Large intestine (tissue), 3 donors: Measurements from ENCODE around the gene MFSD6. TPM values are rescaled to one million over a fixed set of nuclear protein-coding genes. Genes with fewer than 3 reads are reported as not detected.

Experiments
- DNase-seq, 2 donors: peaks; one replicate each; pipeline versions ENCODE4 v3.0.0 to v3.0.0-alpha.2; 2013
- H3K27ac ChIP-seq: one replicate; pipeline ENCODE4 v1.5.1; 2013; ENCODE audit warnings: low read length
- H3K27me3 ChIP-seq: 2 replicates; pipeline ENCODE4 v1.6.1; 2013; ENCODE audit warnings: low read length; ENCODE audit not compliant: control insufficient read depth, insufficient read depth
- H3K36me3 ChIP-seq: 2 replicates; pipeline ENCODE4 v1.6.1; 2013; ENCODE audit warnings: low read length; ENCODE audit not compliant: control insufficient read depth, insufficient read depth
- H3K4me1 ChIP-seq: one replicate; pipeline ENCODE4 v1.6.1; 2013; ENCODE audit warnings: low read length; ENCODE audit not compliant: control insufficient read depth, insufficient read depth
- H3K4me3 ChIP-seq: one replicate; pipeline ENCODE4 v1.5.1; 2013; ENCODE audit warnings: low read length
- H3K9me3 ChIP-seq: one replicate; pipeline ENCODE4 v1.6.1; 2013; ENCODE audit warnings: mild to moderate bottlenecking, low read depth, low read length, moderate library complexity; ENCODE audit not compliant: control insufficient read depth
- WGBS: methylation state at CpG from one replicate; pipeline ENCODE4 v1.1.5; 2013; ENCODE audit warnings: low lambda C conversion rate; ENCODE audit not compliant: insufficient coverage; 5-methylcytosine and 5-hydroxymethylcytosine counted together
- polyA plus RNA-seq: library from polyadenylated mRNA; unstranded; fragments of 120-200 nt; gene quantifications from one replicate; pipeline ENCODE4 v1.2.1, GENCODE V29; 2013

Gene MFSD6
- polyA plus RNA-seq, 1 donor = 21.8 TPM

GRCh38 chr2:190527918-190528317 is 119.8 kb downstream of the MFSD6 start:
- H3K36me3 ChIP-seq = no peaks in the 10 kb centered on the region
- no peak overlapping the region for H3K4me3 ChIP-seq
- no peak overlapping the region for H3K27ac ChIP-seq
- H3K27me3 ChIP-seq = no peaks in the 10 kb centered on the region
- DNase-seq = no peak
- H3K9me3 ChIP-seq = no peaks in the 10 kb centered on the region
- H3K4me1 ChIP-seq = peaks cover 30% of the 10 kb centered on the region

DNA sequence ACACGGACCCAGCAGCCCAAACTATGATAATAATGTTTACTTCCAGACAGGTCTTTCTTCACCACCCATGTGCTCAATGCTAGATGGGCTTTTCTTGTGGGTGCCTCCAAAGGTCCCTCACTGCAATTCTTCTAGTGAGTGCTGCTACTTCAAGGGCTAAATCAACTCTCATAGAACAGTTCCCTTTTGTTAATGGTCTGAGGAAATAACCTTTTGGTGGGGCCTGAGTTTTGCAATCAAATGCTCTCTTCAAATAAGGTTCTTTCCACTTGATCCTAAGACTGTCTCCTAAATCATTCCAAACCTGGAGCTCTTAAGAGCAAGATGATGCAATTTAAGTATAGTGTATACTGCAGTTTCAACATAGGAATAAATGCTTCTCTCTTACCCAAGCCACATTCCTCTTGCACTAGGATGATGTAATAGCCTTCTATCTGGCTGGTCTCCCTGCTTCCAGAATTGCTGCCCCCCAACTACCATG is 120.4 kb downstream of the MFSD6 start:
- no peak overlapping the region for H3K27ac ChIP-seq
- WGBS = 20% methylated on average over 1 of the region's 1 CpG

GRCh38 chr2:190529486-190530247 is 121.5 kb downstream of the MFSD6 start:
- H3K4me1 ChIP-seq = peaks cover 35% of the 10 kb centered on the region
- no peaks in the 10 kb centered on the region for H3K36me3 ChIP-seq
- H3K27me3 ChIP-seq = no peaks in the 10 kb centered on the region
- H3K27ac ChIP-seq = peak overlapping the region; percentile 42
- peak in 1 of 2 donors; percentile 14 for DNase-seq
- H3K9me3 ChIP-seq = no peaks in the 10 kb centered on the region
- H3K4me3 ChIP-seq = no peak overlapping the region
- WGBS = no CpG with 5 or more reads among the region's 3 CpGs

More for the DNA sequence above, 120.4 kb downstream of the MFSD6 start:
- Histone ChIP-seq H3K9me3 (no peaks in the 10 kb centered on the region), H3K4me1 (peaks cover 32% of the 10 kb centered on the region), H3K27me3 (no peaks in the 10 kb centered on the region), H3K4me3 (no peak overlapping the region), H3K36me3 (no peaks in the 10 kb centered on the region)
- peak; percentile 27 to 29 for DNase-seq

GRCh38 chr2:190530248-190530900 is 122.2 kb downstream of the MFSD6 start:
- Histone ChIP-seq H3K4me1 (peaks cover 35% of the 10 kb centered on the region), H3K9me3 (no peaks in the 10 kb centered on the region), H3K4me3 (no peak overlapping the region), H3K27me3 (no peaks in the 10 kb centered on the region), H3K27ac (peak overlapping the region; percentile 42), H3K36me3 (no peaks in the 10 kb centered on the region)
- WGBS = 8% methylated on average over 2 of the region's 6 CpGs
- DNase-seq = peak; percentile 50 to 70

- peaks cover 31% of the 10 kb centered on the region for H3K4me1 ChIP-seq
- H3K27ac ChIP-seq = no peak overlapping the region
- DNase-seq = no peak
Measured at GRCh38 chr2:190532581-190532980, 124.4 kb downstream of the MFSD6 start.

DNA sequence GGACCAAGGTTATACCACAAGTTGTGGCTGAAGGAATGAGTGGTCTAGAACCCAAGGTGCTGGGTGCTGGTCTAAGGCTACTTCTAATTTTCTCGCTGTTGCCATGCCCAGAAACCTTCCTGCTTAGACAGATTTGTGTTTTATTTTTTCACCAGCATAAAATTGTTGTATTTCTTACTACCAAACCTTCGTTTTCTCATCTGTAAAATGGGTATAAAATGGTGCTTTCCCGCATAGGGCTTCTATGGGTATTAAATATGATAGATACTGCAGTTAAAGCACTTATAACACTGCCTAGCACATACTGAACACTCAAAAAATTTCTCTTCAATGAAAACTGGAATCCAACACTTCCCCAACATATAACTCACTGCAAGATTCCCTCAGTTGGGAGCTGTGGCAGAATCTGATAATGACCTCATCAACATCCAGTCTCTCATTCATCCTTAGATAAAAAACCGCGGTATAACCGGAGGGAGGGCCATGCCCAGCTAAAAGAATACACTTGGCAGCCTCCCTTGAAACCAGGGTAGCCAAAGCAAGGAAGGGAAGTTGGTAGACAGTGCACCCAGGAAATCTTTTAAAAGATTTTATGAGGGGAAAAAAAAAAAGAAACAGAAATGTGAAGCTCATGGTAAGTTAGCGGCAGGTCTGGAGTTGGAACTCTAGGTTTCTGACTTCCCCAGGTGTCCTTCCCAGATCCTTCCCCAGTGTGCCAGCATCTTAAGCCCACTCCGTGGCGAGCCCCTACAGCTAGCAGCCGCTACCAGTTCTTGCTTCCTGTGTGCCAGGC is 125.2 kb downstream of the MFSD6 start:
- 67% methylated on average over 1 of the region's 10 CpGs for WGBS
- H3K27me3 ChIP-seq = no peaks in the 10 kb centered on the region
- H3K36me3 ChIP-seq = no peaks in the 10 kb centered on the region
- H3K27ac ChIP-seq = peak overlapping the region; percentile 84
- peaks cover 28% of the 10 kb centered on the region for H3K4me1 ChIP-seq
- H3K4me3 ChIP-seq = peak overlapping the region; percentile 73
- DNase-seq = no peak
- no peaks in the 10 kb centered on the region for H3K9me3 ChIP-seq

More at GRCh38 chr2:190532581-190532980, 124.4 kb downstream of the MFSD6 start:
- no CpG with 5 or more reads among the region's 4 CpGs for whole genome bisulfite sequencing
- no peaks in the 10 kb centered on the region for H3K36me3 ChIP-seq
- H3K4me3 ChIP-seq = no peak overlapping the region
- H3K27me3 ChIP-seq = no peaks in the 10 kb centered on the region
- no peaks in the 10 kb centered on the region for H3K9me3 ChIP-seq

DNA sequence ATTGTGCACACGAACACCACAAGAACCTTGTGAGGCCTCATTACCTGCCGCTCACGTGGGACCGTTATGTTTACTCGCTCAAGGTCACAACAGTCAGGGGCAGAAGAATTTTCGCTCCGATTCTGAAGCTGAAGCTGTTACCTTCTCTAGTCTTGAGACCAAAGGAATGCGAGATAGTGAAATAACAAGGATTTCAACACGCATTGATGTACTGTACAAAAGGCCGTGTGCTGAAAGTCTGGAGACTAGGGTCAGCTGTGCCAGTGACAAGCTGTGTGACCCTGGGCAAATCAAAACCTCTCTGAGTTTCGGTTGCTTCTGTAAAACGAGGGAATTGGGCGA is 125.8 kb downstream of the MFSD6 start:
- no CpG with 5 or more reads among the region's 13 CpGs for WGBS
- DNase-seq = peak; percentile 53 to 78

GRCh38 chr2:190534310-190535120 is 126.4 kb downstream of the MFSD6 start, which contains the start of gene NEMP2:
TSS of gene NEMP2 (minus strand) at chr2:190534722. CDS start at chr2:190534655, 67 bp downstream.
- Histone ChIP-seq H3K36me3 (no peaks in the 10 kb centered on the region), H3K27ac (peak within 1 kb of the TSS; percentile 84), H3K27me3 (no peaks in the 10 kb centered on the region), H3K4me3 (peak within 1 kb of the TSS; percentile 73), H3K9me3 (peaks cover 3% of the 10 kb centered on the region), H3K4me1 (peaks cover 18% of the 10 kb centered on the region)
- peak; percentile 60 to 92 for DNase-seq
- WGBS = no CpG with 5 or more reads among the region's 92 CpGs

More for the DNA sequence above, 125.8 kb downstream of the MFSD6 start:
- Histone ChIP-seq H3K27me3 (no peaks in the 10 kb centered on the region), H3K36me3 (no peaks in the 10 kb centered on the region), H3K27ac (peak overlapping the region; percentile 84), H3K4me1 (peaks cover 23% of the 10 kb centered on the region), H3K9me3 (no peaks in the 10 kb centered on the region), H3K4me3 (peak overlapping the region; percentile 73)

DNA sequence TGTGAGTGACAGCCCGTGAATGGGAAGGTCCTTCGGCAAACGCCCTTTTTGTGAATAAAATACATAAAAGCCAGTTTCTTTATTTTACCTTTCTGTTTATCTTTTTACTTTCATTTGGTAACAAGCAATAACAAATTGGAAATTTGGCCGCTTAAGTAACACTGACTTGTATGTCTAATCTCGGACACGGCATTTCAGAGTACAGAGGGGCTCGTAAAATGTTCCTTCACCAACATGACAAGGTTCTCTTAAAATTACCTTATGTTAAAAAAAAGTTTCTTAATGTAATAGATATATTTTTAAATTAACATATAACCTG is 126.9 kb downstream of the MFSD6 start:
- no peaks in the 10 kb centered on the region for H3K27me3 ChIP-seq
- peak overlapping the region; percentile 67 for H3K27ac ChIP-seq
- H3K4me1 ChIP-seq = peaks cover 13% of the 10 kb centered on the region
- H3K4me3 ChIP-seq = peak overlapping the region; percentile 73
- no peaks in the 10 kb centered on the region for H3K36me3 ChIP-seq
- peaks cover 7% of the 10 kb centered on the region for H3K9me3 ChIP-seq
- 0% methylated on average over 2 of the region's 7 CpGs for WGBS
- no peak for DNase-seq
